Osteoblast (primary cell): ENCODE data around the gene PHF12. TPM values are rescaled to one million over a fixed set of nuclear protein-coding genes. Genes with fewer than 3 reads are reported as not detected.

Source experiments
- DNase-seq: peaks from one replicate; pipeline ENCODE4 v3.0.0; 2011; ENCODE audit warnings: low spot score, mixed read lengths; ENCODE audit not compliant: insufficient read length; ENCODE audit errors: missing footprints
- H2AFZ ChIP-seq: 2 replicates; pipeline ENCODE4 v1.6.0; 2011; ENCODE audit warnings: mild to moderate bottlenecking, low read length
- H3K27ac ChIP-seq: 2 replicates; pipeline ENCODE4 v1.5.1; 2011; ENCODE audit warnings: mild to moderate bottlenecking, low read depth, low read length, moderate library complexity
- H3K27me3 ChIP-seq: 2 replicates; pipeline ENCODE4 v1.6.0; 2012; ENCODE audit warnings: mild to moderate bottlenecking, control low read depth, inconsistent platforms, low read length, moderate library complexity; ENCODE audit not compliant: insufficient read depth
- H3K36me3 ChIP-seq: 2 replicates; pipeline ENCODE4 v1.5.1; 2011; ENCODE audit warnings: mild to moderate bottlenecking, low read length, control low read depth, moderate library complexity; ENCODE audit not compliant: insufficient read depth
- H3K4me1 ChIP-seq: 2 replicates; pipeline ENCODE4 v1.5.1; 2011; ENCODE audit warnings: mild to moderate bottlenecking, low read length, control low read depth, moderate library complexity; ENCODE audit not compliant: insufficient read depth
- H3K4me2 ChIP-seq: 2 replicates; pipeline ENCODE4 v1.6.0; 2011; ENCODE audit warnings: mild to moderate bottlenecking, low read length; ENCODE audit not compliant: insufficient read depth
- H3K4me3 ChIP-seq: fragments of 200-600 bp; sonication (generic); 3 replicates; pipeline ENCODE4 v1.5.1; 2012; ENCODE audit warnings: mild to moderate bottlenecking, low read length, inconsistent platforms; ENCODE audit not compliant: insufficient read depth
- H3K79me2 ChIP-seq: 2 replicates; pipeline ENCODE4 v1.6.0; 2012; ENCODE audit warnings: mild to moderate bottlenecking, low read length, control low read depth, inconsistent platforms; ENCODE audit not compliant: insufficient read depth
- H3K9me3 ChIP-seq: 2 replicates; pipeline ENCODE4 v1.5.1; 2011; ENCODE audit warnings: low read depth, low read length, control low read depth
- H4K20me1 ChIP-seq: 2 replicates; pipeline ENCODE4 v1.6.0; 2012; ENCODE audit warnings: mild to moderate bottlenecking, low read length, control low read depth; ENCODE audit not compliant: insufficient read depth
- CTCF ChIP-seq: IDR thresholded peaks from 2 replicates; pipeline ENCODE4 v1.5.1; 2011; ENCODE audit warnings: mild to moderate bottlenecking, low read depth, low read length, moderate library complexity; ENCODE audit errors: extremely low read depth
- total RNA-seq: library from RNA; depleted of rRNA; stranded (reverse); fragments of >200 nt; gene quantifications from 2 replicates; pipeline ENCODE4 v1.2.3, GENCODE V29; 2012

PHF12 gene
- total RNA-seq, 1 donor, result 26.8 TPM

- H3K79me2 ChIP-seq, result no peaks in the 10 kb centered on the region
- TF ChIP-seq CTCF, result no peak
- H2AFZ ChIP-seq, result no peak overlapping the region
- DNase-seq, result no peak
- peaks cover 45% of the 10 kb centered on the region for H3K27me3 ChIP-seq
- H3K4me3 ChIP-seq, result no peak overlapping the region
- no peaks in the 10 kb centered on the region for H3K9me3 ChIP-seq
- no peaks in the 10 kb centered on the region for H4K20me1 ChIP-seq
- no peaks in the 10 kb centered on the region for H3K36me3 ChIP-seq
- no peaks in the 10 kb centered on the region for H3K4me1 ChIP-seq
- H3K27ac ChIP-seq, result no peak overlapping the region
- H3K4me2 ChIP-seq, result no peak overlapping the region
Measured at GRCh38 chr17:28986714-28987655, 35.7 kb upstream of the PHF12 start.

- H3K36me3 ChIP-seq, result no peaks in the 10 kb centered on the region
- H3K9me3 ChIP-seq, result no peaks in the 10 kb centered on the region
- H3K4me2 ChIP-seq, result no peak overlapping the region
- no peaks in the 10 kb centered on the region for H3K4me1 ChIP-seq
- peaks cover 42% of the 10 kb centered on the region for H3K27me3 ChIP-seq
- no peaks in the 10 kb centered on the region for H4K20me1 ChIP-seq
- no peak overlapping the region for H3K4me3 ChIP-seq
- no peak for TF ChIP-seq CTCF
- no peaks in the 10 kb centered on the region for H3K79me2 ChIP-seq
- DNase-seq, result no peak
- no peak overlapping the region for H3K27ac ChIP-seq
- no peak overlapping the region for H2AFZ ChIP-seq
Measured at GRCh38 chr17:28985950-28986713, 34.8 kb upstream of the PHF12 start.

- Histone ChIP-seq H3K36me3 (no peaks in the 10 kb centered on the region), H3K79me2 (no peaks in the 10 kb centered on the region), H3K4me3 (no peak overlapping the region), H3K4me2 (no peak overlapping the region), H3K9me3 (no peaks in the 10 kb centered on the region), H3K27me3 (peaks cover 49% of the 10 kb centered on the region), H4K20me1 (no peaks in the 10 kb centered on the region), H3K27ac (no peak overlapping the region), H3K4me1 (no peaks in the 10 kb centered on the region), H2AFZ (no peak overlapping the region)
- no peak for DNase-seq
- TF ChIP-seq CTCF, result no peak
Measured at GRCh38 chr17:28983286-28984230, 32.2 kb upstream of the PHF12 start.
